ENCODE measurements around the gene LIPE.

Gene LIPE

DNA sequence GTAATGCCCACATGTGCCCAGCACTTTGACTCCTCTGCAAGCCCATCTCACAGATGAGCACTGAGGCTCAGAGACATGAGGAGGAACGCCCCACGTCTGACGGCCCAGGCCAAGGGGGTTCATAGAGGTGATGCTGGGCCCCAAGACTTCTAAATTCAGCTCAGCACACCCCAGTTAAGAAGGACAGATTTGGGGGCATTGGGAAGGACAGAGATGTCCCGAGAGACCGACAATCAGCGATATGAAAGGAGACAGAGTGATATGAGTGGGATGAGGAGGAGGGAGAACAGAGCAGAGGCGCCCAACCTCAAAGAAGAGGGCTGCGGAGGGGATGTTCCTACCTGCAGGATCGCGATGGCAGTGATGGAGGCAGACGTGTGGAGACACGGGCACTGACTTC is 37.3 kb downstream of the LIPE start, which contains the start of gene CNFN:
Gene CNFN, minus strand, starts transcription at position 399 of the 400 bp plus-strand sequence. CDS start 1,260 bp downstream, outside the sequence.
- no peak within 1 kb of the TSS for H3K4me3 ChIP-seq (ENCODE audit: low read depth, low read length)
- DNase-seq (ENCODE audit: low read depth), result no peak

DNA sequence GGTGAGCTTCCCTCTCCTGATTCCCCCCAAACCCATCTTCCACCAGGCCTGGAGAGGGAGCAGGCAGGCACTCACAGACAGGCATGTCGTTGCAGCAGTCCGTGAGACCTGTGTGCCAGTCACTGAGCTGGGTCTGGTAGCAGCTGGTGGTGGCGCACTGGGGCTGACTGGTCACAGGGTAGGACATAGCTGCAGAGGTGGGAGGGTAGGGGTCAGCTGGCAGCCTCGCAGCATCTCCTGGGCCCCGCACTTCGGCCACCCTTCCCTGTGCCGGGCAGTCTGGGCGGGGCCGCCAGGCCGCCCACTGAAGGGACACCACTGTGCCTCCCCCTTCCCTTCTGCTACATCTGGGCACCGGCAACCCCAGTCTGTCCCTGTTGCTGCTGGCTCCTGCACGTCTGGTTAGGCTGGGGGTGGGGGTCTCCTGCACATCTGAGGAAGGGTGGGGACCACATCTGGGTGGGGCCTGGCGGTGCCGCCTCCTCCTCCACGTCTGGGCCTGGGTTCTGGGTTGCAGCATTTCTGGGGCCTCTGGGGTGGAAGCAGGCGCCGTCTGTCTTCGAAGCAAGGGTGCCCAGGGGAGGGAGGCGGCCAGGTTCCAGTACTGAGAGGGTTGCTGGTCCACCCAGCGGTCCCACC is 38.2 kb downstream of the LIPE start:
- no peak overlapping the region for H3K4me3 ChIP-seq (ENCODE audit: low read depth, low read length)
- no peak for DNase-seq (ENCODE audit: low read depth)

DNA sequence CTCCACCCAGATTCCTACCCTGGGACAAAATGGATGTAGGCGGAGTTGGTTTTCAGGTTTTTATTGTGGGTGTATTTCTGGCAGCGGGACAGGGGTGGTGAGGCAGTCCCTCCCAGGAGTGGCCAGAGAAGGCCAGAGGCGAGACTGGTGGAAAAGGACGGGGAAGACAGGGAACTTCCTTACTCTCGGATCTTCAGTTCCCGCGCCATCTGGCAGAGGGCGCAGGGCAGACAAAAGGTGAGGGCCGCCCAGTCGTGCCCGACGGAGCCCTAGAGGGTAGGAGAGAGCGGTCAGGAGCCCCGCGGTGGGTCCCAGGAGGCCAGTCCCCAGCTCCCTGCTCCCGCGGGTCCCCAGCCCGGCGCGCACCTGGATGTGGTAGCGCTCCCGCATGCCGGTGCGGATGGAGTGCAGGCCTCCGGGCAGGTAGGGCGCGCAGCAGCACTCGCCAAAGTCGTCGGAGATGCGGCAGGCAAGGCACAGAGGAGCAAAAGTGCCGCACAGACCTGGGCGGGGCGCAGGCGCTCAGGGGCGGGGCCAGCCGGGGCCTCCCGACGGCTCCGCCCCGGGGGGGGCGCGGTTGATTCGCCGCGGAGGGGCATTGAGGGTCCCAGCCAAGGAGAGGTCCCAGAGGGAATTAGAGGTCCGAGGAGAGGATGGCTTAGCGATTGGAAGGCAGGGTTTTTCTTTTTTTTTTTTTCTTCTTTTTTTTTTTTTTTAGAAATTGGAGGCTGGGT is 40.0 kb downstream of the LIPE start:
- peak overlapping the region; percentile 40 for H3K4me3 ChIP-seq (ENCODE audit: low read depth, low read length)
- no peak for DNase-seq (ENCODE audit: low read depth)

DNA sequence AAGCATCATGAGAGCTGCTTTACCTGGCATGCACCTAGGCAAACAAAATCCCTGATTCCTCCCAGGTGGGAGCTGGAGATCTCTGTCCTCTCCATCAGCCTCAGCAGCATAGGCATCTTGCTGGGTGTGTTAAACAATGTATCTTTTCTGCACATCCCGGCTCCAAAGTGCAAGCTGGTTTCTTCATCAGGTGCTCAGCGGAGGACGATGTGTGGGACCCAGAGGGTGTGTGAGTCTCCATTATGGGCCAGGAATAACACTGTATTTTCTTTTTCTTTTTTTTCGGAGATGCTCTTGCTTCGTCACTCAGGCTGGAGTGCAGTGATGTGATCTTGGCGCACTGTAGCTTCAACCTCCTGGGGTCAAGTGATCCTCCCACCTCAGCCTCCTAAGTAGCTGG is 47.0 kb downstream of the LIPE start:
- no peak overlapping the region for H3K4me3 ChIP-seq (ENCODE audit: low read depth, low read length)
- no peak for DNase-seq (ENCODE audit: low read depth)

DNA sequence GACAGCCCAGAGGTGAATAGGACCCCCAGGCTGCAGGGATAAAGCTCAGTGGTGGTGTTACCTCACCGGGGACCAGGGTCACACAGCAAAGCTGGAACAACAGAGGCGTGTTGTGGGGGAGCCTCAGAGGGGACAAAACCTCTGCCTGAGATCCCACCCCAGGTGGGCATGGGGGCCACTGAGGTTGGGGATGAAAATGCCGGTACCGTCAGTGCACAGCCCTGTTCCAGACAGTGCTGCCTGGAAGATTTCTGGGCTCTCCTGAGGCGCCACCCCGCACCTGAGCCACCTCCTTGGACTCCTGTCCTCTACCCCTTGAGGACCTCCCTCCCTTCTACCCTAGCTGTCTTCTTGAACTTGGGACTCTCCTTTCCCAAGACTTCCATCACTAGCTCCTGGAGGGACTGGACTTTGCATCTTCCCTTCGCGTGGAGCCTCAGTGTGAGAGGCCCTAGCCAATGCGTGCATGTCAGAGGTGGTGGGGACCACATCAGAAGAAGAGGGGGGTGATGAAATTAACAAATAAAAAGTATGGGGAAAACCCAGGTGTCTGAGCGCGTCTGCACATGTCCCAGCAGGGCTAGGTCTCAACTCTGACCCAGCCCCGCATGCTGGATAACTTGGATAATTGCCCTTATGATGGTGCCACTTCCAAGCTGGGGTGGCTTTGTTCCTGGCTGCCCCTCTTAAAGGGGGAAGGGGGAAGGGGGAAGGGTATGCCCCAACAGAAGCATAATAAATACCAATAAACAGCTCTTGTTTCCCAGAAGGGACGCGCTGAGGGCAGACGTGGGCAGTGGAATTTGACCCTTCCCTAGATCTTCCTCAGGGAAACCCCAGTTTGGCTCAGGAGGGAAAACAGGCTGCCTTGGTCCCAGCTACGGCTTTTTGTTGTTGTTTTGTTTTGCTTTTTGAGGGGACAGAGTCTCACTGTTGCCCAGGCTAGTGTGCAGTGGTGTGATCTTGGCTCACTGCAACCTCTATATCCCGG is 48.7 kb downstream of the LIPE start:
- H3K4me3 ChIP-seq (ENCODE audit: low read depth, low read length), result no peak overlapping the region
- no peak for DNase-seq (ENCODE audit: low read depth)

DNA sequence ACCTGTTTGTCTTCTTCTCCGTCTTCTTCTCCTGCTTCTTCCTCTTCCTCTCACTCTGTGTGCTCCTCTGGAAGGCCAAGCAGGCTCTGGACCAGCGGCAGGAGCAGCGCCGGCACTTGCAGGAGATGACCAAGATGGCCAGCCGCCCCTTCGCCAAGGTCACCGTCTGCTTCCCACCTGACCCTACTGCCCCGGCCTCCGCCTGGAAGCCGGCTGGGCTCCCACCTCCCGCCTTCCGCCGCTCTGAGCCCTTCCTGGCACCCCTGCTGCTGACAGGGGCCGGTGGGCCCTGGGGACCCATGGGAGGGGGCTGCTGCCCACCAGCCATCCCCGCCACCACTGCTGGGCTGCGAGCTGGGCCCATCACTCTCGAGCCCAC is 51.0 kb downstream of the LIPE start:
- DNase-seq (ENCODE audit: low read depth), result no peak
- no peak overlapping the region for H3K4me3 ChIP-seq (ENCODE audit: low read depth, low read length)

DNA sequence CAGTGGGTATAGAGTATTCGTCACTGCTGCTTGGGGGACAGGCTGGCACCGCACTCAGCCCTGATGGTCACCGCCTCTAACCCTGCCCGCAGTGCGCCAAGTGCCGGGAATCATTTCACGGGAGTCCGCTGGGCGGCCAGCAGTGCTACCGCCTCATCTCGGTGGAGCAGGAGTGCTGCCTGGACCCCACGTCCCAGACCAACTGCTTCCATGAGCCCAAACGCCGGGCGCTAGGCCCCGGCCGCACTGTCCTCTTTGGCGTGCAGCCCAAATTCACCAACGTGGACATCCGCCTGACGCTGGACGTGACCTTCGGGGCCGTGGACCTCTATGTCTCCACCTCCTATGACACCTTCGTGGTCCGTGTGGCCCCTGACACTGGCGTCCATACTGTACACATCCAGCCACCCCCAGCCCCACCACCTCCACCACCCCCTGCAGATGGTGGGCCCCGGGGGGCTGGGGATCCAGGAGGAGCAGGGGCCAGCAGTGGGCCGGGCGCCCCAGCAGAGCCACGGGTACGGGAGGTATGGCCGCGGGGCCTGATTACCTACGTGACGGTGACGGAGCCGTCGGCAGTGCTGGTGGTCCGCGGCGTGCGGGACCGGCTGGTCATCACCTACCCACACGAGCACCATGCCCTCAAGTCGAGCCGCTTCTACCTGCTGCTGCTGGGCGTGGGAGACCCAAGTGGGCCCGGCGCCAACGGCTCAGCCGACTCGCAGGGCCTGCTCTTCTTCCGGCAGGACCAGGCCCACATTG is 51.6 kb downstream of the LIPE start:
- H3K4me3 ChIP-seq (ENCODE audit: low read depth, low read length), result no peak overlapping the region
- no peak for DNase-seq (ENCODE audit: low read depth)

DNA sequence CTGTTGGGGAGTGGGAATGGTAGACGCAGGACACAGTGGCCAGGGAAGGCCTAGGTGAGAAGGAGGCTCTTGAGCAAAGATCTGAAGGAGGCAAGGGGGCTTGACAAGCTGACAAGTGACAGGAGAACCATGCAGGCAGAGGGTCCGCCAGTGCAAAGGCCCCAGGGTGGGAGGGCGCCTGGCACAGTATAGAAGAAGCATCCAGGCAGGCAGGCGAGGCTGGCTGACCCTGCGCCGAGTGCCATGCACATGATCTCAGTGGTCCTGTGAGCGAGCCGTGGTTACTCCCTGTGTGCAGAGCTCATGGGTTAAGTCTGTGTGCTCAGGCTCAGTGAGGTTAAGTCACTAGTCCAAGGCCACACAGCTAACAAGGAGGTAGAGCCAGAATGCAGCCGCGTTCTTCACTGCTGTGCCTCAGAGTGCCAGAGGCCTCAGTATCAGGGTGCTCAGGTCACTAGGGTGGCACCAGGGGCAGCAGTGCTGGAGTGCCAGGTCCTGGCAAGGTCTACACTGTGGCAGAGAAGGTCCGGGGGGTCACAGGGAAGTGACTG is 52.3 kb downstream of the LIPE start:
- no peak overlapping the region for H3K4me3 ChIP-seq (ENCODE audit: low read depth, low read length)
- DNase-seq (ENCODE audit: low read depth), result no peak

DNA sequence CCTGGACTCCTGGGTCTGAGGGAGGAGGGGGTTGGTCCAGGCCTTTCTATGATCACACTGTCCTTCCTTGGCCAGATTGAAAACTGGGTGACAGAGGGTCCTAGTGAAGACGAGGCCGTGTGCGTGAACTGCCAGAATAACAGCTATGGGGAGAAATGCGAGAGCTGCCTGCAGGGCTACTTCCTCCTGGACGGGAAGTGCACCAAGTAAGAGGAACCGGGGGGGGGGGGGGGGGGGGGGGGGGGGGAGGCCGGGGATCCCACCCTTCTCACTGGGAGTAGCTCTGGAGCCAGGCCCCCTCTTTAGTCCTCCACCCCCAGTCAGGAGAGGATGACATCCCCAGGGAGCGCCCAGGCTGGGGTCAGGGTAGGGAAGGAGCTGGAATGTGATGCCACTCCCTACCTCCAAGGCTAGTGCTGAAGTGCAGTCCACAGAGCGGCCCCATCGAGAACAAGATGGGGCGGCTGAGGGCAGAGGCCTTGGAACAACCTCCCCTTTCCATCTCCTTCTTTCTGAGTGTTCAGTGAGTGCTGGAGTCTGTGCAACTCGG is 56.5 kb downstream of the LIPE start:
- H3K4me3 ChIP-seq (ENCODE audit: low read depth, low read length), result no peak overlapping the region

DNA sequence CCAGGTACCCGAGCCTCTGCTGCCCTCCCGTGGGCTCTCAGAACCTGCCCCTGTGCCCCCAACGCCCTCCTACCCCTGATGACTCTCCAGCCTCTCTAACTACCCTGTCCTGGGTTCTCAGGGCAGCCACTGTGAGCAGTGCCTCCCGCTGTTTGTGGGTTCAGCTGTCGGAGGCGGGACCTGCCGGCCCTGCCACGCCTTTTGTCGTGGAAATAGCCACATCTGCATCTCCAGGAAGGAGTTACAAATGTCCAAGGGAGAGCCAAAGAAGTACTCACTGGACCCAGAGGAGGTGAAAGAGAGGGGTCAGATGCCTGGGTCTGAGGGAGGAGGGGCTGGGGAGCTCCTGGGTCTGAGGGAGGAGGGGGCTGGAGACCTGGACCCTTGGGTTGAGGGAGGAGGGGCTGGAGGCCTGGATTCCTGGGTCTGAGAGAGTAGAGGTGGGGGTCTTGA is 57.1 kb downstream of the LIPE start:
- DNase-seq (ENCODE audit: low read depth), result no peak
- no peak overlapping the region for H3K4me3 ChIP-seq (ENCODE audit: low read depth, low read length)

More for the DNA sequence above, 56.5 kb downstream of the LIPE start:
- DNase-seq (ENCODE audit: low read depth), result no peak

DNA sequence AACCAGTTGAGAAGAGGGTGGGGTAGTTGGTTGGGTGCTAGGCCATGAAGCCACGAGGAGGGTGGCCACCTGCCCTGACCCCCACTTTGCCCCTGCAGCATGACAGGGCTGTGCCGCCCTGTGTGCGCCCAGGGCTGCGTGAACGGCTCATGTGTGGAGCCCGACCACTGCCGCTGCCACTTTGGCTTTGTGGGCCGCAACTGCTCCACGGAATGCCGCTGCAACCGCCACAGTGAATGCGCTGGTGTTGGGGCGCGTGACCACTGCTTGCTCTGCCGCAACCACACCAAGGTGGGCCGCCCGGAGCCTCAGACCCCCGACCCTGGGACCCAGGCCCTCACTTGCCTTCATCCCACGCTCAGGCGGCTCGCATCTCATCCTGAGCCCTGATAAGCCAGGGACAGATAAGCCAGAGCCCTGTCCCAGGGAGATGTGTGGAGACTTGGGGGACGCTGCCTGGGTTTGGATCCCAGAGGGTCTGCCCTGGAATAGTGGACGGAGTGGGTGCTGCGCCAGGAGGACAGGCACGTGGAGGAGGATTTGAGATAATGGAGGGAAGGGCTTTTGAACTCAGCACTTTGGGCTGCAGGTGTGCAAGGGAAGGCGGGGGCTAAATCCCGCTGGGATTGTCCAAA is 57.6 kb downstream of the LIPE start:
- DNase-seq (ENCODE audit: low read depth), result no peak

DNA sequence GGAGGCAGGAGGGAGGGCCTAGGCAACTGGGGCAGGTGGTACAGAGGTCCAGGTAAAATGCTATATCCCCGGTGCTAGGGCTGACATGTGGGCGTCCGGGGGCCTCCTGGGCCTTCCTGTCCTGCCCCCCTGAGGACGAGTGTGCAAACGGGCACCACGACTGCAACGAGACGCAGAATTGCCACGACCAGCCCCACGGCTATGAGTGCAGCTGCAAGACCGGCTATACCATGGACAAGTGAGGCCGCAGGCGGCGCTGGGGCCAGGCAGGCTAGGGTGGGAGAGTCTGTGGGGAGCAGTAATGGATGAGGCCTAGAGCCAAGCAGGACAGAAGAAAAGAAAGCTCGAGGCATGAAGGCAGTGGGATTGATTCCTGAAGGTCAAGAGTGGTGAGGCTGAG is 58.4 kb downstream of the LIPE start:
- H3K4me3 ChIP-seq (ENCODE audit: low read depth, low read length), result no peak overlapping the region
- no peak for DNase-seq (ENCODE audit: low read depth)

More for the DNA sequence above, 57.6 kb downstream of the LIPE start:
- no peak overlapping the region for H3K4me3 ChIP-seq (ENCODE audit: low read depth, low read length)

DNA sequence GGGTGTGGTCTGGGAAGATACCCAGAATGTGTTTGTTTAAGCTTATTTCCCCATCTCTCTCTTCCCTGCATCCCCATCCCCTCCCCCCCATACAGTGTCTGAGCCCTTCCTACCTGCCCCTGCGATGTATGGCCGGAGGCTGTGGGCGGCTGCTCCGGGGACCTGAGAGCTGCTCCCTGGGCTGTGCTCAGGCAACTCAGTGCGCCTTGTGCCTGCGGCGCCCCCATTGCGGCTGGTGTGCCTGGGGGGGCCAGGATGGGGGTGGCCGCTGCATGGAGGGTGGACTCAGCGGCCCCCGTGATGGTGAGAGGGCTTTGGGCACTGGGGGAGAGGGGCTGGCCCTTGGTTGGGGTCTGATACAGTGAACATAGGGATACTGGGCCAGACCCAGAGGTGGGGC is 58.8 kb downstream of the LIPE start:
- no peak overlapping the region for H3K4me3 ChIP-seq (ENCODE audit: low read depth, low read length)
- DNase-seq (ENCODE audit: low read depth), result no peak

DNA sequence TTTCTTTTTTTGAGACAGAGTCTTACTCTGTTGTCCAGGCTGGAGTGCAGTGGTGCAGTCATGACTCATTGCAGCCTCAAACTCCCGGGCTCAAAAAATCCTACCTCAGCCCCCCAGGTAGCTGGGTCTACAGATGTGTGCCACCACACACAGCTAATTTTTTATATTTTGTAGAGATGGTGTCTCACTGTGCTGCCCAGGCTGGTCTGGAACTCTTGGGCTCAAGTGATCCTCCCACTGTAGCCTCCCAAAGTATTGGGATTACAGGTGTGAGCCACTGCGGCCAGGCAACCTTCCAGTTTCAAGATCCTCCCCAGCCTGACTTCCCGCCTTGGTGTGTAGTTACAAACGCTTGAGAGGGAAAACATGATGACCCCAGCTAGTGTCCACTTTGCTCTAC is 59.3 kb downstream of the LIPE start:
- no peak for DNase-seq (ENCODE audit: low read depth)
- no peak overlapping the region for H3K4me3 ChIP-seq (ENCODE audit: low read depth, low read length)

DNA sequence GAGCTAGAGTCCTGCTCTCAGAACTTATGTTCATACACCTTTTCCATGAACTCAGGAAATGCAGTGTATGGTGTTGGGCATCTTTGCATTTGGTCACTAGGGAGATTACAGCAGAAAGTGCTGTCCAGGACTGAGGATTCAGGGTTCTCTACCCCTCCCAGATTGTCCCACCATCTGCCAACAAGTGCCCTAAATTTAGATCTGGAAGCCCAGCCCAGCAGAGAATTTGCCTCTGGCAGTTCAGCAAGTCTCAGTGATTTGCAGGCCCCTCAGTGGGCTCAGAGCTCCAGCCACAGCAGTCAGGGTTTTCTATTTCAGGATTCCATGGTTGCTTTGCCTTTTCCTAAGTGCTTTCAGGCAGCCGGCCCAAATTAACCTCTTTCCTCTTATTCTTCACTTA is 60.5 kb downstream of the LIPE start:
- DNase-seq (ENCODE audit: low read depth), result no peak
- H3K4me3 ChIP-seq (ENCODE audit: low read depth, low read length), result no peak overlapping the region

DNA sequence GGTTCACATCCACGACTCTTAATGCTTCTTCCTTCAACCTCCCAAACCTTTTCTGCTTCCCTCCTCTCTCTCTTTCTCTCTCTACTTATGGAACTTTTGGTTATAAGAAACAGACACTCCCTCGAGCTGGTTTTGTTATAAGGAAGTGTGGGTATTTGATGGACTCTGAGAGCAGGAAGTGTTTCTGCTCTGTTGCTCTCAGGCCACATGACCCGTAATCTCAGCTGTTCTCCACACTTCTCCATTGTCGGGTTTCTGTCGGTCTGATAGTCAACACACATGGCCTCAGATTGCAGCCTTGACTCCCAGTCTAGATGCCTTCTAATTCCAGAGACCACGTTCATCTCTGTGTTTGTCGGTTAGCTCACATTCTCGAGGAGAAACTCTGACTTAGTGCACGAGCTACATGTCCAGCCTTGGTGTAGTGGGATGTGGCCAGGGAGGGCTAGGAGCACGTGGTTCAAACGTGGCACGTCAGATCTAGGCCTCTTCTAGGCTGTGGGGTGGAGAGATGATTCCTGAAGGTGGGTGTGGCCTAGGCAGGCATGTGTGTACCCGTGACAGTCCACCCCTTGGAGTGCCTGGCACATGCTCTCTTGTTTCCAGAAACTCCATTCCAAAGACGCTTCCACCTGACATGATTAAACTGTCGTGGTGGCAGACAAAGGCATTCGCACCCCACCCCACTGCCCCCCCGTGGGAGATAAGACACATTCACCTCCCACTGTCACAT is 63.4 kb downstream of the LIPE start:
- no peak for DNase-seq (ENCODE audit: low read depth)

DNA sequence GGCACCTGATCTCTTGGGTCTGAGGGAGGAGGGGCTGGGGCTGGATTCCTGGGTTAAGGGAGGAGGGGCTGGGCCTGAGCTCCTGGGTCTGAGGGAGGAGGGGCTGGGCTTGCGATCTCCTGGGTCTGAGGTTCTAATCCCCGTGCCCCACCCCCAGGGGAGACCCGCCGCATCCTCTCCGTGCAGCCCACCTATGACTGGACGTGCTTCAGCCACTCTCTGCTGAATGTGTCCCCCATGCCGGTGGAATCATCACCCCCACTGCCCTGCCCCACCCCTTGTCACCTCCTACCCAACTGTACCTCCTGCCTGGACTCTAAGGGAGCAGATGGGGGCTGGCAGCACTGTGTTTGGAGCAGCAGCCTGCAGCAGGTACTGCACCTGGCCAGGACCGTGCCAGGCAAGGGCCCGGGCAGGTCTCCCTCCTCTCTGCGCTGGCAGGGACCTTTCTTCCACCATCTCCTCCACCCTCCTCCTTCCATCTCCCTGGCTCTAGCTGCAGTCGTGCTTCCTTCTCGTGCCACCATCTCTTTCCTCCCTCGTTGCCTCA is 64.2 kb downstream of the LIPE start:
- no peak overlapping the region for H3K4me3 ChIP-seq (ENCODE audit: low read depth, low read length)
- DNase-seq (ENCODE audit: low read depth), result no peak

More for the DNA sequence above, 63.4 kb downstream of the LIPE start:
- no peak overlapping the region for H3K4me3 ChIP-seq (ENCODE audit: low read depth, low read length)
